ENCODE measurements around the gene CKLF. TPM values are rescaled to one million over a fixed set of nuclear protein-coding genes. Genes with fewer than 3 reads are reported as not detected.

Gene CKLF
- total RNA-seq, 6 experiments from 2014 or later, result 8.4 to 30.5 (median 14.0) TPM

DNA sequence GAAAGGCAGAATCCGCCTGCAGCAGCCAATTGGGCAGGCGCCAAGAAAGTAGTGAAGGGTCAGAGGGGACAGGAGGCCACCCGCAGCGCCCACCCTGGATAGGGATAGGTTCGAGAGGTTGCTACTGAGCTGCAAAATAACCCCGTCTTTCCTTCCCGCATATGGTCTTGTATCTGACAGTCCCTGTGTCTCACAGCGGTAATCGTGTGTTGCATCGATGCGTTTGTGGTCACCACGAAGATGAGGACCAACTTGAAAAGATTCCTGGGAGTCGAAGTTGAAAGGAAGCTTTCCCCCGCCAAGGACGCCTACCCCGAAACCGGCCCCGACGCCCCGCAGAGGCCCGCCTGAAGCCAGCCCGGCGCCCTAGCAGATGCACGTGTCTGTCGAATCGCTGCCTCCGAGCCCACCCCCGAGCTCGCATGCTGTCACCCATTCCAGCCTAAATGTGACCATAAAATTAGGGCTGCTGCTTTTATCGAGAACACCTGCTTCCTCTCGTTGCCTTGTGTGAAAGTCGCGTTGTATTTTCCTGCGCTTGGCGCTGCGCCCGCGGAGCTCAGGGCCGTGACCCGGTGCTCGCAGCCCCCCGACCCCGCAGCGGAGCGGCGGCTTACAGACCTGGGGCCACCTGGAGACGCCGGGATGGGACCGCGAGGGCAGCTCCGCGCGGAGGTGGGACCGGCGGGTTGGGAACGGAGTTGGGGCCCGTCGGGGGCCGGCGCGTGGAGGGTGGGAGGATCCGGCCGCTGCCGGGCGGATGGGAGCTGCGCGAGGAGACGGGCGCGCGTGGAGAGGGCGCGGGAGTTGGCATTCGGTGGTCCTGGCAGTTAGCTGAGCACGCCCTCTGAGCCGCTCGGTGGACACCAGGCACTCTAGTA, 26.5 kb downstream of the CKLF start, which contains the start of gene CMTM2:
CMTM2 (plus strand) TSS at position 813 of the 881 bp plus-strand sequence. CDS start 145 bp downstream, outside the sequence.
- ATAC-seq (peak in 2 of 4 donors; percentile 27 to 43), DNase-seq (no peak)
- Histone ChIP-seq H3K4me1 (peaks cover 0 to 6% (median 0%) of the 10 kb centered on the region in 4 donors), H3K36me3 (no peaks in the 10 kb centered on the region), H3K27ac (no peak within 1 kb of the TSS), H3K9me3 (no peaks in the 10 kb centered on the region), H3K4me3 (peak within 1 kb of the TSS in 1 of 3 donors; percentile 7), H3K27me3 (peaks cover 0 to 8% of the 10 kb centered on the region in 2 donors)
- 26% methylated on average over 32 of the region's 77 CpGs for WGBS (ENCODE audit: insufficient coverage, low coverage, low lambda C conversion rate, missing lambda C conversion rate)
- intact Hi-C loops (cut with DNase I), result no loop called here
- TF ChIP-seq CTCF (IDR thresholded peaks at IDR 0.05), result no peak

GRCh38 chr16:66580605-66581209, 28.3 kb downstream of the CKLF start:
- Histone ChIP-seq H3K27me3 (peaks cover 0 to 8% of the 10 kb centered on the region in 2 donors), H3K27ac (no peak overlapping the region), H3K4me1 (peaks cover 0 to 6% (median 0%) of the 10 kb centered on the region in 4 donors), H3K36me3 (no peaks in the 10 kb centered on the region), H3K4me3 (no peak overlapping the region), H3K9me3 (no peaks in the 10 kb centered on the region)
- intact Hi-C loops (cut with DNase I), result no loop called here
- no peak for ATAC-seq
- WGBS (ENCODE audit: insufficient coverage, low coverage, low lambda C conversion rate, missing lambda C conversion rate), result 96% methylated on average over 4 of the region's 4 CpGs
- TF ChIP-seq CTCF (IDR thresholded peaks at IDR 0.05) (no peak), POLR2A (IDR thresholded peaks at IDR 0.05) (no peak)
- DNase-seq, result no peak

DNA sequence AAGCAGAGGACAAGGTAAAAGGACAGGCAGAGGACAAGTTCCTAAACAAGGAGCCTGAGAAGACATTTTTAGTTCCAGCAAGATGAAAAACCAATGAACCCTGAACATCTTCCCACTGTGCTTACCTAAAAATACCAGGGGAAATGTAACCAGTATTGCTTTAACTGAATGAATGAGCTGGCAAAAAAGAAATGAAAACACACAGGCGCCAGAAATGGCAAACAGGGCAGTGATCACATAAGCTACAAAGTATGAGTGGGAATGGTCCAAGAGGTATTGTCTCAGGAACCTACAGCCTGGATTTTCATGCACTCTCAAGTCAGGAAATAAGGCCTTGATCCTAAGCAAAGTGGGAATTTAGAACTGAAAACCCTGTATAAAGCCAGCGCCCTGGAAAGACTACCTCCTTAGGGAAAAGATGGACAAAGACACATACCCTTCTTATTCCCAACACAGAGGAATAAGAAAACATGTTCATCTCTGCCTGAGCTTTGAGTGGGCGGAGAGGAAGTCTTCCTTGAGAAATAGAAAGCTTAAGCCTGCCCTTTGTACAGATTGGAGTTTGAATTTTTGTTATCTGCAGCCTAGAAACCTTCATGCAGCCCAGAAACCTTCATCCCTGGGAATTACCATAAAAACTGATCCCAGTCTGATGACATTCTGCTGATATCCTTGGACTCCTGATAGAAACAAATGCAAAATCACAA, 29.0 kb downstream of the CKLF start:
- WGBS (ENCODE audit: insufficient coverage, low coverage, low lambda C conversion rate, missing lambda C conversion rate), result 83% methylated on average over 3 of the region's 3 CpGs
- H3K9me3 ChIP-seq, result no peaks in the 10 kb centered on the region
- intact Hi-C loops (cut with DNase I), result no loop called here

More for the DNA sequence above, 29.0 kb downstream of the CKLF start:
- Histone ChIP-seq H3K4me1 (peaks cover 0 to 6% (median 0%) of the 10 kb centered on the region in 4 donors), H3K27me3 (peaks cover 0 to 8% of the 10 kb centered on the region in 2 donors), H3K27ac (no peak overlapping the region), H3K36me3 (no peaks in the 10 kb centered on the region), H3K4me3 (no peak overlapping the region)
- DNase-seq (no peak), ATAC-seq (no peak)
- TF ChIP-seq POLR2A (IDR thresholded peaks at IDR 0.05) (no peak), CTCF (IDR thresholded peaks at IDR 0.05) (no peak)
